GM18520 (cell line): ENCODE measurements around the gene ST14.
"Not testable (repeated sequence)": the region's sequence is repeated elsewhere in the genome, so short reads cannot be mapped to it uniquely, and the experiment has no call there.

Source experiments
- ATAC-seq: cut with Tn5 transposase; IDR thresholded peaks from one replicate; pipeline ENCODE4 v1.9.1; 2021; ENCODE audit not compliant: unreplicated experiment

The ST14 gene

GRCh38 chr11:130220311-130221035, 60.9 kb downstream of the ST14 start:
- ATAC-seq = no peak

DNA sequence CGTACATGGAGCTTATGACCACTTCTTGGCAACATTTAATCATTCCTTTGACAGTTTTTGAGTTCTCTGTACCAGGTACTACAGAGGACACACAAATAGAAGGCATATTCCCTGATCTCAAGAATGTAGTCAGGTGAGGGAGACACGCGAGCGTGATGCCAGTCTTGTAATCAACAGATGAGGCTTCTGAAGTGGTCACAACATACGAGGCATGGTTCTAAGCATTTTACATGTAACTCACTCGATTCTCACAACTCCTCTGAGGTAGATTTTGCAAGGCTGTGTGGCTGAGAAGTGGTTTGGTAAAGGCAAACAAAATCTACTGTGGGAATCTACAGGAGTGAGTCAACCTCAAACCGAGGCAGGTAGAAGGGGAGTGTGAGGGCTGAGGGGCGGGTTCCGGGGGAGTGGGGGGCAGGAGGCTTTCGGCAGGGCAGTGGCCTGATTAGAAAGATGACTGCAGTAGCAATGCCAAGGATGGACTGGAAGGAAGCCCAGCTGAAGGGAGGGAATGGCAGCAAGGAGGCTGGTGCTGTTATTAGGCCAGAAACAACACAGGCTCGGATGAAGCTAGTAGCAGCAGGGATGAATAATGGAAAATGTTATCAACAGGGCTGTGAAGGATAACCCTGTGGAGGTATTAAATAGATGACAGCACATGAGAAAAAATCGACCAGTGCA, 63.8 kb downstream of the ST14 start:
- ATAC-seq = no peak

DNA sequence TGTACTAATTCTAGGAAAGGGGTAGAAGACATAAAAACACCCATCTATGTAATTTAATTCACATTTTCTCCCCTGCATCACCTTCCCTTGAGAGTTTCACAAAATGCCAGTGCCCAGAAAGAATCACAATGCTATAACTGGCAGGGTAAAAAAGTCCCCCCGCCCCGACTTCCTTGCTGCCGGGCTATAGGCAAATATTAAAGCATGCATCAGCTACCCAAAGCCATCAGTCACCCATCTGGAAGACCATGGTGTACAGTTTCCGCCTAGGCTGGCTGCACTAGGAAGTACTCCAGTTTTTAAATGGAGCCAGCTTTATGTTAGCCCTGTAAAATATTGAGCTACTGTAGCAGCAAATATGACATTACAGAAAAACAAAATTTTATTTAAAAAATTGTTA, 67.8 kb downstream of the ST14 start:
- no peak for ATAC-seq

DNA sequence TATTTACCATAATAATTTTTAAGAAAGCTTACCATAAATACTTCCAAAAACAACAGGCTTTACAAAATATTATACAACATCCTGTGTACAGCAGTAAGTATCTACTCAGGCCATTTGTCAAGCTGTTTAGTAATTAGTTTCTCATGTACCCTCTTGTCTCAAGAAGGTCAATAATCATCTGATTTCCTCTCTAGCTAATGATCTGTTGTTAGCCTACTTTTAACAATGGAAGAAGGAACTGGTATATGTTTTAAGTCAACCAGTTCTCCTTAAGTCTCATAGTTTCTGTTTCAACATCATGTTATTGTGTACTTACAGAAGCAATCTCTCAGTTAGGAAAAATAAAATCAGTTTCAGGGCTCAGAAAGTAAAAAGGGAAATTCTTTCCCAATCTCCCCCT, 73.9 kb downstream of the ST14 start:
- ATAC-seq = not testable (repeated sequence)

GRCh38 chr11:130233888-130234287, 74.3 kb downstream of the ST14 start:
- not testable (repeated sequence) for ATAC-seq

GRCh38 chr11:130234315-130234714, 74.7 kb downstream of the ST14 start:
- no peak for ATAC-seq

- no peak for ATAC-seq
These were observed 77.9 kb downstream of the ST14 start for GRCh38 chr11:130237282-130238006.

GRCh38 chr11:130241713-130242112, 82.1 kb downstream of the ST14 start:
- ATAC-seq = no peak

DNA sequence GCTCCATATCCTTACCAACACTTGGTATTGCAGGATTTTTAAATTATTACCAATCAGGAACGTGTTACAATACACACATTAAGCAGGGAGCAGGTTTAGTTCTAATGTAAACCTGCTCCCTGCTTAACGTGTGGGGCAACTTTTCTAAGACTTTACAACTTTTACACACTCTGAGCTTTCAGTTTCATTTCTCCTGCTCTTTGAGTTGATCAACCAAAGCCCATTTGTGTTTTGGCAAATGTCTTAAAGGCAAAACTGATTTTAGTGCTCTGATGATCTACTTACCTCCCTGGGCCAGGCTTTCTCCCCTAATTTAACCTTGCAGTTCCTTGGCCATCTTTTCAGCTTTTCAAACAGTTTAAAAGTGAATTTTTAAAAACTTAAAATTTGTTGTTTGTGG, 84.2 kb downstream of the ST14 start:
- no peak for ATAC-seq

DNA sequence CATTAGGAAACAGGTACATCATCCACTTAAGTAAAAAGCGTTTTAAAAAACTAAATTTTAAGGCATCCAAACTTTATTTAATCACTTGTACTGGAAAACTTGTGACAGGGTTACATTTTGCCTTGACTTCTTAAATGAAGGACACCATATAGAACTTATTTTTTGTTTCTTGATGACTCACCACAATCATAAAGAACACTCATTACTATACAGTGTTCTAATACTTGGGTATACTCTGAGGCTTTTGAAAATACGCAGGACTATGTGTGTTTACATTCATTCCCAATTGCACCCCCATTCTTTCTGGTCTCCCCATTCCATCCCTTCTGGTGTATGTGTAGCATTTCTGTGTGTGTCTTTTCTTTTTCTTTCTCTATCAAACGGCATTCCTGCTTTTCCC, 85.3 kb downstream of the ST14 start:
- ATAC-seq = no peak

DNA sequence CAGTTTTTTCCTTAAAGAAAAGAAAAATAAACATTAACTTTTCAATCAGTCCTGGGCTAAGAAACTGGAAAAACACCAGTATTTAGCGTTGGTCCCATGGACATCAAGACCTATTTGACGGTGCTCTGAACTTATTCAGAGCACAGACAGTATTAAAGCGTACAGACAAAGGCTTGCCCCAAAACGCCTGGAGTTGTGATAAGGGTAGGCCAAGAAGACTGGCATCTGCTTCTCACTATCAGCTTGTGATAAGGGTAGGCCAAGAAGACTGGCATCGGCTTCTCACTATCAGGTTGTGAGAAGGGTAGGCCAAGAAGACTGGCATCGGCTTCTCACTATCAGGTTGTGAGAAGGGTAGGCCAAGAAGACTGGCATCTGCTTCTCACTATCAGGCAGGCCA, 85.8 kb downstream of the ST14 start:
- not testable (repeated sequence) for ATAC-seq

- ATAC-seq = no peak
These were observed 86.7 kb downstream of the ST14 start for GRCh38 chr11:130246270-130246669.

DNA sequence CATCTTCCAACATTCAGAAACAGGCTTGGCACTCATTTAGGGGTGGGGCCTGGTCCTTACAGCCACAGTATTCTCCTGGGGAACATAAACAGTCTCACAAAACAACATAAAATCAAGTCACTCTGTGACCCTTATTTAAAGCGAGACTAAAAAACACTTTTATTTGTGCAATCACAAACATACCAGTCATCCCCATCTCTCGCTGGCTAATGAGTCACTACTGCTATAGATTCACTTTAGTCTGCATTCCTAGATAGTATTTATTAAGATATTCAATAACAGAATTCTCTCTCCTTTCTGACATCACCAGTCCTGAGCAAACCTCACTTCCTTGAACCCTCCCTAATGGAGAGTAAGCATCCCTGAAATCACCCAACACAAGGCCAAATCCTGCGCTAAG, 87.2 kb downstream of the ST14 start:
- no peak for ATAC-seq

- no peak for ATAC-seq
These were observed 87.7 kb downstream of the ST14 start for GRCh38 chr11:130247319-130247718.

- ATAC-seq = no peak
These were observed 89.8 kb downstream of the ST14 start for GRCh38 chr11:130249371-130249770.

- not testable (repeated sequence) for ATAC-seq
These were observed 90.3 kb downstream of the ST14 start for GRCh38 chr11:130249929-130250328.

DNA sequence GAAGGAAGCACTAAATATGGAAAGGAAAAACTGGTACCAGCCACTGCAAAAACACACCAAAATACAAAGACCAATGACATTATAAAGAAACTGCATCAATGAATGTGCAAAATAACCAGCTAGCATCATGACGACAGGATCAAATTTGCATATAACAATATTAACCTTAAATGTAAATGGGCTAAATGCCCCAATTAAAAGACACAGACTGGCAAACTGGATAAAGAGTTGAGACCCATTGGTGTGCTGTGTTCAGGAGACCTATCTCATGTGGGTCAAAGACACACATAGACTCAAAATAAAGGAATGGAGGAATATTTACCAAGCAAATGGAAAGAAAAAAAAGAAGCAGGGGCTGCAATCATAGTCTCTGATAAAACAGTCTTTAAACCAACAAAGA, 92.2 kb downstream of the ST14 start:
- ATAC-seq = not testable (repeated sequence)
